Skin epidermis (tissue), 12 donors: ENCODE data around the gene ATP11A.
"Not testable (repeated sequence)": the region's sequence is repeated elsewhere in the genome, so short reads cannot be mapped to it uniquely, and the experiment has no call there.

Source experiments
- H3K27ac ChIP-seq, 21 experiments: fragments of 200-600 bp; sonication (generic) in 11 of 21; one replicate each; pipeline ENCODE4 v1.5.0; 2020; ENCODE audit warnings: mild to moderate bottlenecking in 3 of 21, inconsistent platforms in 2 of 21, moderate library complexity in 2 of 21
- H3K4me3 ChIP-seq, 7 experiments: fragments of 200-600 bp; sonication (generic) in 2 of 7; one replicate each; pipeline ENCODE4 v1.5.0; 2020; ENCODE audit warnings: inconsistent platforms in 2 of 7, mild to moderate bottlenecking in 2 of 7, moderate library complexity in 1 of 7

The ATP11A gene

DNA sequence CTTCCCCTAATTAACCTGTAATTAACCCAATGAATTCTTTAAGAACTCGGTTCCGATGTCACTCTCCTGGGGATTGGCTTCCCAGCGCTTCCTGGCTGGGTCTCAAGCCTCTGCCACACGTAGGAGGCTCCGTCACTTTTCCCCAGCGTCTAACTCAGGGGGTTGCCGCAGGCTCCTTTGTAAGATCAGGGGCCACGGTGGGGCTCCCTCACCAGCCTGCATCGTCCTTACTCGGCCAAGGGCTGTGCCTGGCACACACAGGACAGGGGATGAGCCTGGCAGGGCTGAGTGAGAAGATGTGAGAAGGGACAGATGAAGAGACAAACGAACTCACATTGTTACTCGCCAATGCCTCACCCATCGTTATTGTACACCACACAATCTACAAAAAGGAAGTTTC lies 20.9 kb upstream of the ATP11A start:
- no peak overlapping the region for H3K4me3 ChIP-seq
- H3K27ac ChIP-seq, result no peak overlapping the region

DNA sequence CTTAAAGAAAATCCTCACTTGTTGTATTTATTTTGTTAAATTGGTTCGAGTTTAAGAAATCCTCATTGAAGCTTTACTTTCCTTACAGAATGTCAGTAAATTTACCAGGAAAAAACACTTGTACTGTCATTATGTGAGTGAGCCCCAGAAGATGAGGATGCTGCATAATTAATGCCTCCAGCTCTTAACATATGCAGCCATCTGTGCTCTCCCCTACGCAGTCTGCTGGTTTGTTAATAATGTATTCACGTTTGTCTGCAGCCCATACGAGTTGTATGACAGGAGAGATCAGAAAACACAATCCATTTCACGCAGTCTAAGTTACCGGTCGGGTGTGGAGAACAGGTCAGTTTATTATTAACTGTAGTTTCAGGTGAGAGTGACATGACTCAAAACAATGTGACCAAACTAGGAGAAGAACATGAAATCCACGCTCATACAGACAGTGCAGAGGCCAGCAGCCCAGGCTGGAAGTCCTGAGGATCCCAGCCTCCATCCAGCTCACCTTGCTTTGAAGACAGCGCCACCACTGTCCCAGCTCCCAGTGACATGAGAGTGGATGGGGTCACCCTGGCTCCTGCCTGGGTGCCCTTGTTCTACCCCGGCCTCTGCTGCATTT lies 19.8 kb upstream of the ATP11A start:
- H3K4me3 ChIP-seq, result no peak overlapping the region
- H3K27ac ChIP-seq, result no peak overlapping the region

DNA sequence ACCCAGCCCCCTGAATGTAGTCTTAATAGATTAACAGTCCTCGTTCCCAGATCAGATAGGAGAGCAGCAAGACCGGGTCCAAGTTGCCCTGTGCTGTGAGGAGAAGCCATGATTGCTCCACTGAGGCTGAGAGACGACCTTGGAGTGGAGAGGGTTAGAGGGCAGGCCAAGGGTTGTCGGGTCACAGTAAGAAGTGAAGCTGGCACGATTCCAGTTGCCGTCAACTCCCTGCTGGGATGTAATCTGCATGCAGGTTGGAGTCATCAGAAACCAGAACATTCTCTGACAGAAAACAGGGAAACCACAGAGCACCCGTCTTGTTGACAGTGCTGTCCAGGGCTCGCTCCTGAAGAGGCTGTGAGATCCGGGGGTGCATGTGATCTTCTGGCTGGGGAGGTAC lies 19.0 kb upstream of the ATP11A start:
- no peak overlapping the region for H3K27ac ChIP-seq
- H3K4me3 ChIP-seq, result no peak overlapping the region

DNA sequence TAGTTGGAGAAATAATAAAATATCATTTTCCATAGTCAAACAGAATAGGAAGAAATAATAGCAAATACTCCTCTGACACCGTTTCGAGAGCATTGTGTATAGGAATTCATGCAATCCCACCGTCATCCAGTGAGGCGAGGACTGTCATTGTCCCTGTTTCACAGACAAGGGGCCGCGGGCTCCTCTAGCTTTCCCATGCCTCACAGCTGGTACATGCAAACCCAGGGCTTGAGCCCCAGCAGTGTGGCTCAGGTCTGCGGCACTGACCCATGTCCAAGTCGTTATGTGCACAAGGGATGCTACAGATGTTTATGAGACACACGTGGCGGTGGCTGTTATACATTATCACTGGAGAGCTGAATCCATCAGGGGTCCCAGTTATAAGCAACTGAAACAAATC lies 18.5 kb upstream of the ATP11A start:
- H3K4me3 ChIP-seq, result no peak overlapping the region
- no peak overlapping the region for H3K27ac ChIP-seq

DNA sequence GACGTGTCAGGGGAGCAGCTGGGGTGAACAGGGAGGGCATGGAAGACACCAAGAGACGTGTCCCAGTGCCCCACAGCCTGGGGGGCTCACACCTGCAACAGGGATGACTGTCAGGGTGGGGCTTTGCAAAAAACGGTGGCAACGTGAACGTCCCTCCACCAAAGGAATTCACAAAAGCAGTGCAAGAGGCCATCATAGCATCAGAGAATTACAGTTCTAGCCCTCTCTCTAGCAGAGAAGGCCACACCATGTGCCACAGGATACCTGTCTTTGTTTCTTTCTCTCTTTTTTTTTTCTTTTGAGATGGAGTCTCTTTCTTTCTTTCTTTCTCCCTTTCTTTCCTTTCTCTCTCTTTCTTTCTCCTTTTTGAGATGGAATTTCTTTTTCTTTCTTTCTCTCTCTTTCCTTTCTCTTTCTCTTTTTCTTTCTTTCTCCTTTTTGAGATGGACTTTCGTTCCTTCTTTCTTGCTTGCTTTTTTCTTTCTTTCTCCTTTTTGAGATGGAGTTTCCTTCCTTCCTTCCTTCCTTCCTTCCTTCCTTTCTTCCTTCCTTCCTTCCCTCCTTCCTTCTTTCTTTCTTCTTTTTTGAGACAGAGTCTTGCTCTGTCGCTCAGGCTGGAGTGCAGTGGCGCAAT lies 17.1 kb upstream of the ATP11A start:
- H3K4me3 ChIP-seq, result no peak overlapping the region
- H3K27ac ChIP-seq, result no peak overlapping the region

DNA sequence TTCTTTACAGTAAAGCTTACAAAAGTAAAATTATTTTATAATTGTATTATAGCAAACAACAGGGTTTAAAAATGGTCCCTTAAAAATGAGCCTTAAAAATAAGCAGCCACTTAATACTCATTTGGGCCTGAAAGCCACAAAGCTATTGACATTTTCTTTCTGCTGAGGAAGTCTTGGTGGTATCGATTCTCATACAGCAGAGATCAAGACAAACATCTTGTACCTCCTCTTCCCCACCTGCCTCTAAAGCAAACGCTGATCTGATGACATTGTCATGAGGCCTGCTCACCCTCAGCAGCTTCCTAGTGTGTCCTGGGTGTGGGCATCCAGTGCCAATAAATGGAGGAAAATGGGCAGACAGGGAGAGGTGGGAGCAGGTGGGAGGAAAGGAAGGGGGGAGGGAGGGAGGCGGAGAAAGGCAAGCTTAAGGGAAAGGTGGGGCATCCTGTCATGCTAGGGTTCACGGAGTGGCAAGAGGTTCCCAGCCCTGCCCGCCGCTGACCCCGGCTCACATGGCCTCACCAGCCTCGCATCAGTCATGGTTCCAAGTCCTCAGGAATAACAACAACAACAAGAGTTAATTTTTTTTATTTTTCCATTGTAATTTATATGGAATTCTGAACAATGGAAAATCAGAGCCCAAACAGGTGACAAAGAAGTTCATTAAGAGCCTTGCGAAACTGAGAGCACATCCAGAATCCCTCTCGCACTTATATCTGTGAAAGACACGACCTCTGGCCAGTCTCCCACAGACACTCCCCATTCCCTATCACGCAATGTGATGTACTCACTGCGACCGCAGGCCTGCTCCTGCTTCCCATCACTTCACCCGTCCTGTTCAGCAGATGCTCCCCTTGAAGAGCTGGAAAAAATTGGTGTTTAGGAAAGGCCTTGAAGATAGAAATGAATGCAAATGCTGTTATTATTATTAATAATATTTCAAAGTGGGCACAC lies 15.1 kb upstream of the ATP11A start:
- no peak overlapping the region for H3K4me3 ChIP-seq
- no peak overlapping the region for H3K27ac ChIP-seq

DNA sequence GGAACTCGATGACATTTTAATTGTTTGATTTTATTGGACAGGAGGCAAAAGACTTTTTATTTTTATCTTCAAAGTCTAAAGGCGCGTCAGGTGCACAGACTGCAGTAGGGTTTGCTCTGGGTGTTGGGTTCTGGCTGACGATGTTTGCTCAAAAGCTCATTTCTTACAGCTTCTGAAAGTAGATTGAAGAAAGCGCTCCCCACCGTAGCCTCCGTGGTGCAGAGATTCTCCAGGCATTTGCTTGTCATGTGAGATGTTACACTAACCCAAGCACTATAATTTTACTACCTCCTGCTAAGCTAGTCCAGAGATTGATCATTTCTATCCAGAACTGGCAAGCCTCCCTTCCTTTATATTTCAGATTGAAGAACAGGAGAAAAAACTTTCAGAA lies 14.5 kb upstream of the ATP11A start:
- Histone ChIP-seq H3K27ac (no peak overlapping the region), H3K4me3 (no peak overlapping the region)

DNA sequence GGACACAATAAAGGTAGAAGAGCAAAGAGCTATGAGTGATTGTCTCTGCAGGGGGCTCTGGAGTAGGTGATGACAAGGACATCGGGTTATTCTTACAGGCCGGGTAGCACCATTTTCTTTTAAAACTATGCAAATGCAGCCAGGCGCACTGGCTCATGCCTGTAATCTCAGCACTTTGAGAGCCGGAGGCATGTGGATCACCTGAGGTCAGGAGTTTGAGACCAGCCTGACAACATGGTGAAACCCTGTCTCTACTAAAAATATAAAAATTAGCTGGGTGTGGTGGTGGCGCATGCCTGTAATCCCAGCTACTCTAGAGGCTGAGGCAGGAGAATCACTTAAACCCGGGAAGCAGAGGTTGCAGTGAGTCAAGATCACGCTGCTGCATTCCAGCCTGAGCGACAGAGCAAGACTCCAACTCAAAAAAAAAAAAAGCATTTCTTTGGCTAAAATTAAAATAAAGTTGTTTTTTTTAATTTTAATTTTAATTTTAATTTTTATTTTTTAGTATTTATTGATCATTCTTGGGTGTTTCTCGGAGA lies 12.3 kb upstream of the ATP11A start:
- not testable (repeated sequence) for H3K4me3 ChIP-seq, H3K27ac ChIP-seq

DNA sequence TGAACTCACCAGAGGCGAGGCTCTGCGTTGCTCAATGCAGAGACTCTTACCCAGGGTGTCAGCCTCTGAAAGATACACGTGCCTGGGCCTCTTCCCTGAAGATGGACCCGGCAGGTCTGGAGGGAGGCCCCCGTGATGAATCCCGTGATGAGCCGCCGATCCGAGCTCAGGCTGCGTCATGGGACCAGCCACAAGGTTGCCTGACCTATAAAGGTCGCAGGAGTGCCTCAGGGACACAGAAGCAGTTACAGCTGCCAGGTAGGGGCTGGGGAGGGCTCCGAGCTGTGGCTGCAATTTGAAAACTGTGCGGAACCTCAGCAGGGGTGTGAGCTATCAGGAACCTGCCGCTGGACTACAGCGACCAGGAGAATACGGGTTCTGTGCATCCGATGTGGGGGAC lies 10.5 kb upstream of the ATP11A start:
- H3K4me3 ChIP-seq, result no peak overlapping the region
- no peak overlapping the region for H3K27ac ChIP-seq

DNA sequence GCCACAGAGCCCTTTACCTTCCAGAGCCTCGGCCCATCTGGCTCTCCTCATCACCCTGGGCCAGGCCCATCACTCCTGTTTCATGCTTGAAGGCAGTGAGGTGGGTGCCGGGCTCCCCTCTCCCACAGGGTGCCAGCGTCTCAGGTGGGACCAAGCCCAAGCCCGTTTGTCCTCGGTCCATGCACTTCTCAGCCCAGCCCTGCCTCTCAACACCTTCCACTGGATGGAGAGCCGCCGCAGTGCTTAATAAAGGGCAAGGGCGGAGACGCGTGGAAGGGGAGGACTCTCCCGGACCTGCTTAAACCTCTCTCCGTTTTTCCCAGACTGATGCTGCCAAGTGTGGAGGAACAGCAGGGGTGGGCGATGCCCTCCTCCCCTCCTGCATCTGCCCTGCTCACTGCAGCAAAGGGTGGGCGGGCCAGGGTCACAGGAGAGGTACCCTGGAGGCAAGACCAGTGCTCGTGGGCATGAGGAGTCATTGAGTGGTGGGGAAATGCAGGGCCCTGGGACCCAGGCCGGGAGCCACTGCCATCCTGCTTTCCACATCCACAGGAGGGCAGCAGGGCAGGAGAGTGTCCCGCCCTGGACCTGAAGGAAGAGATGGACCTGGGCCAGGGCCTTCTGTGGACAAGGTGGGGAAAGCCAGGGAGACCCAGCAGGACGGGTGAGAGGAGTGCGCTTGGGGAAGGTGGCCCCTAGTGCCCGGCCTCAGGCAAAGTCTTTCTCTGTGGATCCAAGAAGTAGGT lies 9.7 kb upstream of the ATP11A start:
- H3K4me3 ChIP-seq, result no peak overlapping the region
- H3K27ac ChIP-seq, result no peak overlapping the region

DNA sequence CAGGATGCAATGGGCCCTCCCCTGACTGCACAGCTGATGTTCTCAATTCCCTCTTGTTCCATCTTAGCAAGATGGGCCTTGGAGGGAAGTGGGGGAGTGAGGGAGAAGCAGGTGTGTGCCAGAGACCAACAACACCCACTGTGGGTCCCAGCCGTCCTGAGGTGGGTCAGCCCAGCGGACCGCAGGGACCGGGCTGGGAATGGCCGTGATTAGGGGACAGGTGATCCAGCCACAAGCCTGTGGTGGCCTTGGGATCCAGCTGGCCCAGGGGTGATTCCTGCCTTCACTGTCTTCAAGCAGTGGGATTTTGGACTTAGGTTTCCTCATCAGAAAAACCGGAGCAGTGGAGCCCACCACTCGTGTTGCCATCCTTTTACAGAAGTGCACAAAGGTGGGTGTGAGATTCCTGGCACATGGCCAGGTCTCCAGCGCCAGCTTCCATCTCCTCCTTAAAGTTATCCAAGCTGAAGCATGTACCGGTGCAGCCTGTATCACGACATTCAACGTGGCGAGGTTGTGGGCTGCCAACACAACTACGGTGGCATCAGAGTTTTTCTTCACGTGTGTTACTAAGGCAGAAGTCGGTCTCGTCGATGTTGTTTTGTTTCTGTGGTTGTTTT lies 9.0 kb upstream of the ATP11A start:
- Histone ChIP-seq H3K4me3 (no peak overlapping the region), H3K27ac (no peak overlapping the region)

DNA sequence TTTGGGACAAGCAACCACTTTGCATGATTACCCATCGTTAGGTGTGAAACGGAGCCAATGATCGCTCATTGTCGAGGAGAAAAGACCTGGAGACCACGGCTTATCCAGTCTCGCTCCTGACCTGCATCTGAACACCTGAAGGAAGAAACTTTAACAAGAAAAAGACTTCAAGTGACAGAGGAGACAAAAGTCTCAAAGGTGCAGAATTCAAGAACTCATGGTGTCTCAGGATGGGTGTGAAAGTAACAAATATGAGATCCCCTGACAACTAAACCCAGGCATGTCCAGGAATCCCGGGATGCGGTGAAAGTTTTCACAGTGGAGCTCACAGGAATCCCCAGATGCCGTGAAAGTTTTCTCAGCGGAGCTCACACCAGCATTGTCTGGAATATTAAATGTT lies 6.3 kb upstream of the ATP11A start:
- H3K27ac ChIP-seq, result no peak overlapping the region
- no peak overlapping the region for H3K4me3 ChIP-seq

DNA sequence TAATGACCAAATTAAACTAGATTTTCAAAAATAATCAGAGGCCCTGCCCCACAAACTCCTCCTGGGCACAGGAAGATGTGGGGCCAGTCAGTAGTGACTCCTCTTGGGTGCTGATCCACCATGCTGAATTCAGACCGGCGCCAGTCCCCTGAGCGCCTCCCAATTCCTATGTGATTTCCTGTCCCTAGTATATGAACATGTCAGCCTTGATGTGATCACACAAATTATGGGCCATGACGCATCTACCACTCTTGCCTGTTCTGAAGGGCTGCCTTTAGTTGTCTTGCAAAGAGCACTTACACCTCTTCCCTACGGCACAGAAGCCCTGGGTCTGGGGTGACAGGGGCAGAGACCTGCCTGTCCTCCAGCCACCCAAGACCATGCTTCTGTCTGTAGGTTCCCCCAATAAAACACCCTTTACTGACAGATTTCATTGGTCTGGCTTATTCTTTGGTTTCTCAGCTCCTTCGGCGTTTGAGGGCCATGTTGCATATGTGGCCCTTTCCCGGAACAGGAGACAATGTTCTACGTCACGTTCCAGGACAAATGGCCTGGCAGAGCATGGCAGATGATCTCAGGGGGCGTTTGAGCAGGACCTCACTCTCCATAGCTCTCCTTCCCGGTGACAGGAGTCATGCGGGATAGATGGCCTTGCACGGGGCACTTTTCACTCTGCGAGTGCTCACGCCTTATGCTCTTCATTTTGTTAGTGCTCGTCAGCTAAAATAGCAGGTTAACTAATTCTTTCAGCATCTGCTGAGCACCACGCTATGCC lies 5.6 kb upstream of the ATP11A start:
- Histone ChIP-seq H3K27ac (no peak overlapping the region), H3K4me3 (no peak overlapping the region)

DNA sequence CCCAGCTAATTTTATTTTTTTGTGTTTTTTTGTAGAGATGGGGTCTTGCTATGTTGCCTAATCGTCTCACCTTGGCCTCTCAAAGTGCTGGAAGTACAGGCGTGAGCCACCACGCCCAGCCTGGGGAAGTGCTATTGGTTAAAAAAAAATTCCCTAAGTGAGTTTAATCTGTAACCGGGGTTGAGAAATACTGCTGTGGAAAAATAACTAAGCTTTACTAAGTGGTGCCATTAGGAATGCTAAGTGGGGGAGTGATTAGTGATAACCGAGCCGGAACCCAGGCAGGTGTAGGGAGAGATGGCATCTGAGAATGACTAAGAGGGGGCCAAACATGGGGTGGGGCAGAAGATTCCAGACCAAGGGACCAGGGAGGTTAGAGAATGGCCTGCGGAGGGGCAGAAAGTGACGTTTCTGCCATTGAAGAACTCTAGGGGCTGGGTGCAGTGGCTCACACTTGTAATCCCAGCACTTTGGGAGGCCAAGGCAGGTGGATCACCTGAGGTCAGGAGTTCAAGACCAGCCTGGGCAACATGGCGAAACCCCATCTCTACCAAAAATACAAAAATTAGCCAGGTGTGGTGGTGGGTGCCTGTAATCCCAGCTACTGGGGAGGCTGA lies 4.5 kb upstream of the ATP11A start:
- H3K27ac ChIP-seq, H3K4me3 ChIP-seq: not testable (repeated sequence)

DNA sequence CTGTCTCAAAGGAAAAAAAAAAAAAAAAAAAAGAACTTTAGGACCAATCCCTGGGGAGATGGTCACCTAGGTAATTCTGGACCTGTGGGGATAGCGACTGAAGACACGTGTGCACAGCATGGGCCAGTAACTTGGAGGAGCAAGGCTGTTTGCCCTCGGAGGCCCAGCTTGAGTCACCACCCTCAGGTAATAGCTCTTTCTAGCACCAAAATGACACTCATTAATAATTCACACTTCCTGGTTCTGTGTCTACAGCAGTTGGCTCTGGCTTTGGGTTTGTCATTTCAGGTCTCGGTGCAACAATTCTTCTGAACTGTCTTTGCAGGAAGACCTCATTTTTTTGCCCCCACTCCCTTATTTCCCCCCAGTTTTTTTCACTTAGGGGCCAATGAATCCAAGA lies 3.9 kb upstream of the ATP11A start:
- Histone ChIP-seq H3K4me3 (no peak overlapping the region), H3K27ac (no peak overlapping the region)

DNA sequence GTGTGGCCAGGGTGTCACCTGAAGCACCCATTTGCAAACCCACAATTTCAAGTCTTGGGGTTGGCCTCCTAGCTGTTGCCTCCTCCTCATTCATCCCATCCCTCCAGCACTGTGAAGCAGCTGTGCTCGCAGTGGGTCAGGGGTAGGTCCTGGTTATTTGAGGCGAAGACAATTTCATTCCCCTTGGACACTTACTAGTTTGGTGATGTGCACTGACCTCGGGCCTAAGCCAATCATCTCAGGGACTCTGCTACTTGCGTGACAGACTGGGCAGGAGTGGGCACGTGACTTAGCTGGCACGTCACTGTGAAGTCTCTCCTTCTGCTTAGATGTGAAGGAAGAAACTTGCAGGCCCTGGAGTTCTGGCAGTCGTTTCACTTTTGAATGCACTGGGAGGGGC lies 3.5 kb upstream of the ATP11A start:
- Histone ChIP-seq H3K27ac (no peak overlapping the region), H3K4me3 (no peak overlapping the region)

DNA sequence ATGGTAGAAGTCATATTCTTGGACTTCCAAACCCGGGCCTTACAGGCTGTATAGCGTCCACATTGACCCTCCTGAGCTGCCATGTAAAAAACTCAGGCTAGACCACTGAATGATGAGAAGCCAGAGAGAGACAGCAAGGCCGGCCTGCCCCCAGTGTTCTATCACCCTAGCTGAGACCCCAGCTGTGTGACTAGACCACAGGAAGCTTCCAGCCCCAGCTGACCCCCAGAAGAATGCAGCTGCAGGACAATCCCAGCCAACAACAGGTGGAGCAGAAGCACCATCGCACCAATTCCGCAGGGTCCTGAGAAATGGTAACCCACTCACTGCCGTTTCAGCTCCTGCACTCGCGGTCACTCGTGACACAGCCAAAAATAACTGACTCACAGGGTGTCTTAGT lies 2.9 kb upstream of the ATP11A start:
- H3K27ac ChIP-seq, result no peak overlapping the region
- H3K4me3 ChIP-seq, result no peak overlapping the region

DNA sequence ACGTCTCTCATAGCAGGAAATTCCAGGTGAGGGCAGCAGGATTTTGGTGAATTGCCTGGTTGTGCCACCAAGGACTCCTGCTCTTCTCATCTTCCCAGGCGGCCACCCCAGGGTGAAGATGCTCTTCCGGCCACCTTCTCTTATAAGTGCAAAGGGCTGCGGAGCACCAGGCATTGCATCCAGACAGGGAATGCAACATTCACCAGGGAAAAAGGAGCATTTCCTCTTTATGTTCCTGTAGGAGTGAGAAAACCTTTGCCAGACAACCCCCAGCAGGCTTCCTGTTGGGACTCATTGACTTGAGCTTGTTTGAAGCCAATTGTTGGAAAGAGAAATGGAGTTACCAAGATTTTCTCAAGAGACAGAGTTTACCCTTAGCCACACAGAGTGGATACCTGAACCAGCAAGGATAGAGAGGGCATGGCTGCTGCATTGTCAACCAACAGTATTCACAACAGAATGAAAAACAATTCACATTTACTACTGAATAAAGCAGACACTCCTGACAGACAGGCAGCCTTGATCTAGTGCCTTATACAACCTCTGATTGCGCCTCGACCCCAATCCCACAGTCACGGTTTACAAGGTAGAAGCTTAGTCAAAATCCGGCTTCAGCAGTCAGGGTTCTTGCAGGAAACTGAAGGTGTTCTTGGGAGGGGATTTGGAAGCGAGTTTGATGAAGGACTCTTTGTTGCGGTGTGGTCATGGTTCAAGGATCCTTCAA lies 1.8 kb upstream of the ATP11A start:
- Histone ChIP-seq H3K27ac (peak overlapping the region in 10 of 21 experiments; percentile 75 to 96 (median 92)), H3K4me3 (no peak overlapping the region)
